ENCODE results near the gene TMEM8B.

- TF ChIP-seq GATA2 (IDR thresholded peaks at IDR 0.05; ENCODE audit: low read depth, low read length) (no peak), GATA3 (IDR thresholded peaks at IDR 0.05; ENCODE audit: low read depth, low read length) (no peak)
Measured at GRCh38 chr9:35909687-35910612, 80.9 kb downstream of the TMEM8B start.
